ENCODE measurements around the gene HHIPL2. TPM values are rescaled to one million over a fixed set of nuclear protein-coding genes. Genes with fewer than 3 reads are reported as not detected.

The HHIPL2 gene
- total RNA-seq, 1 donor from 2014 or later: not detected

DNA sequence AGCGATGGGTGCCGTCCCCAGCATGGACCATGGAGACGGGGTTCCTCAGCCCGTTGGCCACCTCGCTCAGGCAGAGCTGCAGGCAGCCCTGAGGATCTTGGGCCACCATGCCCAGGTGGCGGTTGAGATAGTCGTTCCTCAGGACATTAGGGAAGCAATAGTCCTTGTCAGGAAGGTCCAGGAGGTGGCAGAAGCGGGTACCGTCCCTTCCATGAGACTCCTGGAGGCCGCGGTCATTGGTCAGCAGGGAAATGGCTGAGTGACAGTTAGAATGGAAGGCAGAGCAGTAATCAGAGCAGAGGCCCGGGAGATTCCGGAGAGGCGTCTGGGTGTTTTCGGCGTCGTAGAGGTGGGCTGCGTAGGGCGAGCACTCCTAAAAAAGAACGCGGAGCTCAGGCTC, 4.1 kb downstream of the HHIPL2 start:
- no peak overlapping the region for H3K27ac Mint-ChIP-seq (ENCODE audit: unreplicated experiment)
- no peaks in the 10 kb centered on the region for H3K27me3 Mint-ChIP-seq (ENCODE audit: low read depth)
- TF ChIP-seq, protein P1, sequence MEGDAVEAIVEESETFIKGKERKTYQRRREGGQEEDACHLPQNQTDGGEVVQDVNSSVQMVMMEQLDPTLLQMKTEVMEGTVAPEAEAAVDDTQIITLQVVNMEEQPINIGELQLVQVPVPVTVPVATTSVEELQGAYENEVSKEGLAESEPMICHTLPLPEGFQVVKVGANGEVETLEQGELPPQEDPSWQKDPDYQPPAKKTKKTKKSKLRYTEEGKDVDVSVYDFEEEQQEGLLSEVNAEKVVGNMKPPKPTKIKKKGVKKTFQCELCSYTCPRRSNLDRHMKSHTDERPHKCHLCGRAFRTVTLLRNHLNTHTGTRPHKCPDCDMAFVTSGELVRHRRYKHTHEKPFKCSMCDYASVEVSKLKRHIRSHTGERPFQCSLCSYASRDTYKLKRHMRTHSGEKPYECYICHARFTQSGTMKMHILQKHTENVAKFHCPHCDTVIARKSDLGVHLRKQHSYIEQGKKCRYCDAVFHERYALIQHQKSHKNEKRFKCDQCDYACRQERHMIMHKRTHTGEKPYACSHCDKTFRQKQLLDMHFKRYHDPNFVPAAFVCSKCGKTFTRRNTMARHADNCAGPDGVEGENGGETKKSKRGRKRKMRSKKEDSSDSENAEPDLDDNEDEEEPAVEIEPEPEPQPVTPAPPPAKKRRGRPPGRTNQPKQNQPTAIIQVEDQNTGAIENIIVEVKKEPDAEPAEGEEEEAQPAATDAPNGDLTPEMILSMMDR (IDR thresholded peaks at IDR 0.05): no peak
- no peak for DNase-seq (ENCODE audit: low spot score)
- H3K36me3 Mint-ChIP-seq (ENCODE audit: low read depth): no peaks in the 10 kb centered on the region
- peaks cover 18% of the 10 kb centered on the region for H3K4me1 Mint-ChIP-seq (ENCODE audit: low read depth)
- H3K9me3 Mint-ChIP-seq (ENCODE audit: low read depth): no peaks in the 10 kb centered on the region
- no peak overlapping the region for H3K4me3 Mint-ChIP-seq (ENCODE audit: unreplicated experiment)

DNA sequence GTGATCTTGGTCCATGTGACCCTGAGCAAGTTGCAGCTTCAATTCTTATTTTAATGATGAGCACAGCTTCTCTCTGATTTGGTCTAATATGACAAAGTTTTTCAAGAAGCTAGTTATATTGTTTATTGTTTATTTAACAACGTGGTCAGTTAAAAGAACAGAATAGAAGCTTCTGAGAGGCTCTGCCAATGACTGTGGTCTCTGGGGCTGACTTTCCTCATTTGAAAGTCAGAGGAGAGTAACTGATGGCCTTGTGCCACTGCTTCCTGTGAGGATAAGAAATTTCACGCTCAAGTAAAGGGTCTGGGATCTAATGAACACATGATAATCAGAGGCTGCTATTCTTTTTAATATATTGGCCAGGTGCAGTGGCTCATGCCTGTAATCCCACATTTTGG, 7.3 kb downstream of the HHIPL2 start:
- Mint-ChIP-seq H3K4me3 (ENCODE audit: unreplicated experiment) (no peak overlapping the region), H3K4me1 (ENCODE audit: low read depth) (no peaks in the 10 kb centered on the region), H3K36me3 (ENCODE audit: low read depth) (no peaks in the 10 kb centered on the region), H3K9me3 (ENCODE audit: low read depth) (no peaks in the 10 kb centered on the region), H3K27ac (ENCODE audit: unreplicated experiment) (no peak overlapping the region), H3K27me3 (ENCODE audit: low read depth) (peaks cover under 1% of the 10 kb centered on the region)
- TF ChIP-seq, protein P1 (IDR thresholded peaks at IDR 0.05): no peak
- DNase-seq (ENCODE audit: low spot score): no peak

DNA sequence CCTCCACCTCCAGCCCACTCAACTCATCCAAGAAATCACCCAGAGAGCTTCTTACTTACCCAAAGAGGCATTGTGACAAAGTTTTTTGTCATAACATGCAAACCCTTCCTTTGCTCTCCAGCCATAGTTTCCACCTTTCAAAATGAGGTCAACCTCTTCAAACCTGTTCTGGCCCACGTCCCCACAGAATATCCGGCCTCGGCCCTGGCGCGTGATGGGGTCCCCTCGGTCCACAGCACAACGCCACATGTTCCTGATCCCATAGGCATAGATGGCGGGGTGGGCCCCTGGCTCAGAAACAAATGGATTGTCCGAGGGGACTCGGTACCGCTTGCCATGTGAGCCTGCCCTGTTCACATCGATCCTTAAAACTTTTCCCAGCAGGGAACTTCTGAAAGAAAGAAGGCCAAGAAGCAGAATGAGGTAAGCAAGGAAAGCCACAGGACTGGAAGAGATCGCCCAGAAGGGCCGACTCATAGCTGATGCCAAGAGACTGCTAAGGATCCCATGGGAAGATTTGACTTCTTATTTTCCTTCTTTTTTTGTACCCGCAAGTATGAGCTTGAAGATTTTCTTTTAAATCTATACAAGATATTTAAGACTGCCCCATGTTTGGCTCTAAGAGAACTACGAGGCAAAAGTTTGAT, 7.8 kb downstream of the HHIPL2 start:
- peaks cover 2% of the 10 kb centered on the region for H3K27me3 Mint-ChIP-seq (ENCODE audit: low read depth)
- no peak overlapping the region for H3K4me3 Mint-ChIP-seq (ENCODE audit: unreplicated experiment)
- H3K27ac Mint-ChIP-seq (ENCODE audit: unreplicated experiment): no peak overlapping the region
- DNase-seq (ENCODE audit: low spot score): no peak
- no peaks in the 10 kb centered on the region for H3K4me1 Mint-ChIP-seq (ENCODE audit: low read depth)
- no peaks in the 10 kb centered on the region for H3K9me3 Mint-ChIP-seq (ENCODE audit: low read depth)
- H3K36me3 Mint-ChIP-seq (ENCODE audit: low read depth): no peaks in the 10 kb centered on the region
- TF ChIP-seq, protein P1 (IDR thresholded peaks at IDR 0.05): no peak

DNA sequence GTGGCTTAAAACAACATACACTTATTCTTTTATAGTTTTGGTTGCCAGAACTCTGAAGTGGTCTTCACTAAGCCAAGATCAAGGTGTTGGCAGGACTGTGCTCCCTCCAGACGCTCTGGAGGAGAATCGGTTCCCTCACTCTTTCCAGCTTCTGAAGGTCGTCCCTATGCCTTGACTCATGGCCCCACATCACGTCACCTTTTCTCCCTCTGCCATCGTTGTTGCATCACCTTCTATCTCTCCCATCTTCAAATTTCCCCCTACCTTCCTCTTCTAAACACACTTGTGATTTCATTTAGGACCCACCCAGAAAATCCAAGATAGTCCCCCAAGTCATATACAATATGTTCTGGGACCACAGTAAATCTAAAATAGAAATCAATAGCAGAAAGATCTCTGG, 12.4 kb downstream of the HHIPL2 start:
- H3K9me3 Mint-ChIP-seq (ENCODE audit: low read depth): no peaks in the 10 kb centered on the region
- H3K27ac Mint-ChIP-seq (ENCODE audit: unreplicated experiment): no peak overlapping the region
- H3K36me3 Mint-ChIP-seq (ENCODE audit: low read depth): no peaks in the 10 kb centered on the region
- TF ChIP-seq, protein P1 (IDR thresholded peaks at IDR 0.05): no peak
- H3K27me3 Mint-ChIP-seq (ENCODE audit: low read depth): peaks cover 17% of the 10 kb centered on the region
- DNase-seq (ENCODE audit: low spot score): no peak
- no peak overlapping the region for H3K4me3 Mint-ChIP-seq (ENCODE audit: unreplicated experiment)
- no peaks in the 10 kb centered on the region for H3K4me1 Mint-ChIP-seq (ENCODE audit: low read depth)

DNA sequence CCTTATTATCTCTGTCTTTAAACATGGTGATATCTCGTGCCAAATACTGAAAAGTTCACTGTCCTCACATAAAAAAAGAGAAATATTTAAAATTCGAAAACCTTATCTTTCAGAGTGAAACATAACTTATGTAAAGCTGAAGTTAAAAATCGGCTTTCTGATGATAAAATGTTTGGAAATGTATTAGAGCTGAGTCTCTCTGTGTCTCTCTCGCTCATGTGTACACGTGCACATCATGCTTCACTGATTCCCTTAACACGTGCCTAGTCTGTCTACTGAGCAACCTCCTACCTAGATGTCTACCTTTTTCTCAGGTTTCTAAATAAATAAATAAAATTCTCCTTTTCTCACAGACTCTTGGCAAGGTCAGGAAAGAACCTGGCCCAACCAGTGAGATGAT, 17.1 kb downstream of the HHIPL2 start:
- DNase-seq (ENCODE audit: low spot score): no peak
- Mint-ChIP-seq H3K4me1 (ENCODE audit: low read depth) (no peaks in the 10 kb centered on the region), H3K4me3 (ENCODE audit: unreplicated experiment) (no peak overlapping the region), H3K36me3 (ENCODE audit: low read depth) (no peaks in the 10 kb centered on the region), H3K9me3 (ENCODE audit: low read depth) (no peaks in the 10 kb centered on the region), H3K27ac (ENCODE audit: unreplicated experiment) (no peak overlapping the region), H3K27me3 (ENCODE audit: low read depth) (peaks cover 26% of the 10 kb centered on the region)
- TF ChIP-seq, protein P1 (IDR thresholded peaks at IDR 0.05): no peak
